MM.1S (cell line): Measurements from ENCODE around the gene FARS2.

Experiments used
- EZH2 ChIP-seq: fragments of 300-600 bp; sonication (generic); optimal IDR thresholded peaks from 2 replicates; pipeline ENCODE3; 2017; ENCODE audit warnings: low read depth, mild to moderate bottlenecking, antibody characterized with exemption, low read length, mixed read lengths
- EZH2phosphoT487 ChIP-seq: fragments of 300-600 bp; sonication (generic); IDR thresholded peaks from 2 replicates; pipeline ENCODE4 v1.6.1; 2018; ENCODE audit warnings: antibody characterized with exemption, low read length
- TF ChIP-seq, protein P1 (sequence below): fragments of 300-600 bp; sonication (generic); IDR thresholded peaks from 2 replicates; pipeline ENCODE4 v1.5.1; 2016; ENCODE audit warnings: antibody characterized with exemption, low read length, mixed read lengths

DNA sequence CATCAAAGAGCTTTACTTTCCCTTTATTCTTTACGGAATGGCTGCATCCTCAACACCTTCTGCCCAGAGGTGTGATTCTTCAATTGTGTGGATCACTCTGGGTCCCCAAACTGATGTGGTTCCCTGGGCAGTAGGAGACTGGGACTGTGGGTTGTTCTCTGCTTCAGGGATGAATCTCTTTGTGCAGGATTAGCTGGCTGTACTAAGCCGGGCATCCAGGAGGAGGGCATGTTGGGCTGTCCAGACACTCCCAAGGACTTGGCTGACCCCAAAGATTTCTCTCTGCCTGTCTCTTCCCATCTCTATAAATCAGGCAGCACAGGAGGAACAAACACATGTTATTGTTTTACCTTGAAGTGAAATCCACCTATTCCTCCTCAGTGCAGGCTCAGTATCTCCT is 15.3 kb downstream of the FARS2 start:
- TF ChIP-seq, protein P1, sequence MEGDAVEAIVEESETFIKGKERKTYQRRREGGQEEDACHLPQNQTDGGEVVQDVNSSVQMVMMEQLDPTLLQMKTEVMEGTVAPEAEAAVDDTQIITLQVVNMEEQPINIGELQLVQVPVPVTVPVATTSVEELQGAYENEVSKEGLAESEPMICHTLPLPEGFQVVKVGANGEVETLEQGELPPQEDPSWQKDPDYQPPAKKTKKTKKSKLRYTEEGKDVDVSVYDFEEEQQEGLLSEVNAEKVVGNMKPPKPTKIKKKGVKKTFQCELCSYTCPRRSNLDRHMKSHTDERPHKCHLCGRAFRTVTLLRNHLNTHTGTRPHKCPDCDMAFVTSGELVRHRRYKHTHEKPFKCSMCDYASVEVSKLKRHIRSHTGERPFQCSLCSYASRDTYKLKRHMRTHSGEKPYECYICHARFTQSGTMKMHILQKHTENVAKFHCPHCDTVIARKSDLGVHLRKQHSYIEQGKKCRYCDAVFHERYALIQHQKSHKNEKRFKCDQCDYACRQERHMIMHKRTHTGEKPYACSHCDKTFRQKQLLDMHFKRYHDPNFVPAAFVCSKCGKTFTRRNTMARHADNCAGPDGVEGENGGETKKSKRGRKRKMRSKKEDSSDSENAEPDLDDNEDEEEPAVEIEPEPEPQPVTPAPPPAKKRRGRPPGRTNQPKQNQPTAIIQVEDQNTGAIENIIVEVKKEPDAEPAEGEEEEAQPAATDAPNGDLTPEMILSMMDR, result no peak
- TF ChIP-seq EZH2 (no peak), EZH2phosphoT487 (no peak)
